Measurements from ENCODE around the gene ATP5F1E. TPM values are rescaled to one million over a fixed set of nuclear protein-coding genes. Genes with fewer than 3 reads are reported as not detected.

ATP5F1E gene
- total RNA-seq, 1 donor from 2014 or later: 102 TPM

GRCh38 chr20:59033093-59033492 lies 958 bp upstream of the ATP5F1E start:
- Mint-ChIP-seq H3K36me3 (ENCODE audit: low read depth, unreplicated experiment) (peaks cover 37% of the 10 kb centered on the region), H3K27ac (ENCODE audit: unreplicated experiment) (peak overlapping the region; percentile 98), H3K27me3 (ENCODE audit: unreplicated experiment) (peaks cover 2% of the 10 kb centered on the region), H3K4me1 (ENCODE audit: unreplicated experiment) (peaks cover 28% of the 10 kb centered on the region), H3K4me3 (ENCODE audit: unreplicated experiment) (peak overlapping the region; percentile 97), H3K9me3 (ENCODE audit: unreplicated experiment) (no peaks in the 10 kb centered on the region)
- no peak for DNase-seq (ENCODE audit: low spot score)
- TF ChIP-seq CTCF (IDR thresholded peaks at IDR 0.05; ENCODE audit: unreplicated experiment): no peak

GRCh38 chr20:59032713-59033059 lies 551 bp upstream of the ATP5F1E start:
- Mint-ChIP-seq H3K36me3 (ENCODE audit: low read depth, unreplicated experiment) (peaks cover 36% of the 10 kb centered on the region), H3K9me3 (ENCODE audit: unreplicated experiment) (no peaks in the 10 kb centered on the region)
- no peak for TF ChIP-seq CTCF (IDR thresholded peaks at IDR 0.05; ENCODE audit: unreplicated experiment)

GRCh38 chr20:59031564-59032022 lies 542 bp downstream of the ATP5F1E start:
- peaks cover 38% of the 10 kb centered on the region for H3K36me3 Mint-ChIP-seq (ENCODE audit: low read depth, unreplicated experiment)

More at GRCh38 chr20:59032713-59033059, 551 bp upstream of the ATP5F1E start:
- H3K4me1 Mint-ChIP-seq (ENCODE audit: unreplicated experiment): peaks cover 30% of the 10 kb centered on the region
- DNase-seq (ENCODE audit: low spot score): peak; percentile 41
- peaks cover 2% of the 10 kb centered on the region for H3K27me3 Mint-ChIP-seq (ENCODE audit: unreplicated experiment)
- peak overlapping the region; percentile 98 for H3K27ac Mint-ChIP-seq (ENCODE audit: unreplicated experiment)
- peak overlapping the region; percentile 97 for H3K4me3 Mint-ChIP-seq (ENCODE audit: unreplicated experiment)

GRCh38 chr20:59030911-59031563 lies 1.1 kb downstream of the ATP5F1E start:
- peak overlapping the region; percentile 18 for H3K27ac Mint-ChIP-seq (ENCODE audit: unreplicated experiment)

More at GRCh38 chr20:59031564-59032022, 542 bp downstream of the ATP5F1E start:
- H3K9me3 Mint-ChIP-seq (ENCODE audit: unreplicated experiment): no peaks in the 10 kb centered on the region
- peaks cover 2% of the 10 kb centered on the region for H3K27me3 Mint-ChIP-seq (ENCODE audit: unreplicated experiment)
- H3K4me3 Mint-ChIP-seq (ENCODE audit: unreplicated experiment): peak overlapping the region; percentile 96
- no peak for DNase-seq (ENCODE audit: low spot score)
- H3K27ac Mint-ChIP-seq (ENCODE audit: unreplicated experiment): peak overlapping the region; percentile 48
- H3K4me1 Mint-ChIP-seq (ENCODE audit: unreplicated experiment): peaks cover 39% of the 10 kb centered on the region
- TF ChIP-seq CTCF (IDR thresholded peaks at IDR 0.05; ENCODE audit: unreplicated experiment): no peak

More at GRCh38 chr20:59030911-59031563, 1.1 kb downstream of the ATP5F1E start:
- no peaks in the 10 kb centered on the region for H3K9me3 Mint-ChIP-seq (ENCODE audit: unreplicated experiment)
- peaks cover 38% of the 10 kb centered on the region for H3K36me3 Mint-ChIP-seq (ENCODE audit: low read depth, unreplicated experiment)
- TF ChIP-seq CTCF (IDR thresholded peaks at IDR 0.05; ENCODE audit: unreplicated experiment): no peak
- H3K4me1 Mint-ChIP-seq (ENCODE audit: unreplicated experiment): peaks cover 40% of the 10 kb centered on the region
- DNase-seq (ENCODE audit: low spot score): no peak
- peaks cover 2% of the 10 kb centered on the region for H3K27me3 Mint-ChIP-seq (ENCODE audit: unreplicated experiment)
- peak overlapping the region; percentile 96 for H3K4me3 Mint-ChIP-seq (ENCODE audit: unreplicated experiment)
